ENCODE results near the gene DARS1. TPM values are rescaled to one million over a fixed set of nuclear protein-coding genes. Genes with fewer than 3 reads are reported as not detected.

The DARS1 gene
- total RNA-seq: 10 to 100 TPM; 53.8 to 72.1 TPM
- 83.1 to 171 reads per million in 2 donors for total RNA-seq

DNA sequence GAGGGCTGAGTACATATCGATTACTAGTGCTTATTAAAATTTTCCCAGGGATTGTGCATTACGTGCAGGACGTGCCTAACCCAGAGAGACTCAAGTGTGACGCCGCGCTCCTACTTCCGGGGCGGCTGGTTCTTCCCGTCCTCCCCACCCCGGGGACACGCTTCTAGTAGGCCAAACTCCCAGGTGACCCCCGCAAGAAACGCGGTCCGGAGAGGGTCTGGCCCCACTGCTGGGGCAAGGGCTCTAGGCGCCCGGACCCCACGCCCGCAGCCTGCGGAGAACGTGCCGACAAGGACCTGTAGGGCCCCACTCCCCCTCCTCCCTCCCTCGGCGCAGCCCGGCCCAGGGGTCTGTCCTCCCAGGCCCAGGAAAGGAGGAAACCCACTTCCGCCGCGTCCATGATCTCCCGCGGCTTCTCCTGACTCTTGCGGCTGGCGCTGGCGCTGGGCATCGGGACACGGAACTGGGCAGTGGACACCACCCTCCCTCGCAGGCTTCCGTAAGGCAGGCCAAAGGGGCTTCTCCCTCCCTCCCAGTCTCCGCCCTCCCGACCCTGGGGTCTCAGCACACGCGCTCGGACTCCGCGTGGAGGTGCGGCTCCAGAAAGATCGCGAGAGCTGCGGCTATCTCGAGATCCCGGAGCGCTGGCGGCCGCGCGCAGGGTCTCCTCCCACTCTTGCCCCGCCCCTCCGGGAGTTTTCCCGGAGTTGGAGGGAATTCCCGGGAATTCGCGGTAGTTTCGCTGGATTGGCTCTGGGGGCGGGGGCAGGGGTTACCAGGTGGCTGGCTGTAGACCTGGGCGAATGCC, at the start of gene DARS1:
DARS1 (minus strand) TSS at position 609 of the 808 bp plus-strand sequence; CDS start at position 451, 158 bp downstream.
- DNase-seq: peak; percentile 65 to 72 (median 71)
- Mint-ChIP-seq H3K4me1 (peaks cover 23% of the 10 kb centered on the region), H3K27me3 (no peaks in the 10 kb centered on the region), H3K36me3 (ENCODE audit: low read depth) (peaks cover 2% of the 10 kb centered on the region), H3K4me3 (peak within 1 kb of the TSS; percentile 96), H3K27ac (peak within 1 kb of the TSS; percentile 98)
- ATAC-seq: peak; percentile 88
- H3K9me3 ChIP-seq (ENCODE audit: control insufficient read depth, low read length, poor library complexity, severe bottlenecking): no peaks in the 10 kb centered on the region

DNA sequence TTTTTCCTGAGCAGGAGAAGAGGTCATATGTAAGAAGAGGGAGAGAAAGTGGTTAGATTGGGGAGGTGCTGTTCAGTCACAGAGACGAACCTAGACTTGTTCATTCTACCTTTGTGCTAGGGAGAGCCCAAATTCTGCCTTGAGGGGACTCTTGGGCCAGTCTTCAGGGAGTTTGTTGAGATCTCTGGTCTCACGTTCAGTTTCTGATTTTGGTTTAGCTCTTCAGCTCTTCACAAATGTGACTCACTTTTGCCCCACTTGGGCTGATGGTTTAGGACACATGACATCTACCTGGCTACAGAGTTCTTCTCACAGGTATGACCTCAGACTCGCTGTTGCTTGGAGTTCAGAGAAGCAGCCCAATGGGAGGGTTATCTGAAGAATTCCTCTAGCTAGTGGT, 49.2 kb upstream of the DARS1 start:
- no peak overlapping the region for H3K4me3 Mint-ChIP-seq
- ATAC-seq: no peak
- H3K4me1 Mint-ChIP-seq: peaks cover 9% of the 10 kb centered on the region
- no peak for DNase-seq
- peak overlapping the region; percentile 24 for H3K27ac Mint-ChIP-seq
- H3K9me3 ChIP-seq (ENCODE audit: control insufficient read depth, low read length, poor library complexity, severe bottlenecking): no peaks in the 10 kb centered on the region
- H3K27me3 Mint-ChIP-seq: no peaks in the 10 kb centered on the region
- H3K36me3 Mint-ChIP-seq (ENCODE audit: low read depth): peaks cover 2% of the 10 kb centered on the region

GRCh38 chr2:136032817-136033535, 47.5 kb upstream of the DARS1 start:
- ATAC-seq (no peak), DNase-seq (no peak)
- Mint-ChIP-seq H3K4me3 (no peak overlapping the region), H3K36me3 (ENCODE audit: low read depth) (no peaks in the 10 kb centered on the region), H3K27me3 (no peaks in the 10 kb centered on the region), H3K27ac (no peak overlapping the region), H3K4me1 (peaks cover 9% of the 10 kb centered on the region)
- H3K9me3 ChIP-seq (ENCODE audit: control insufficient read depth, low read length, poor library complexity, severe bottlenecking): no peaks in the 10 kb centered on the region

- Mint-ChIP-seq H3K4me3 (no peak overlapping the region), H3K36me3 (ENCODE audit: low read depth) (no peaks in the 10 kb centered on the region), H3K4me1 (peaks cover 9% of the 10 kb centered on the region), H3K27me3 (no peaks in the 10 kb centered on the region), H3K27ac (no peak overlapping the region)
- no peak for ATAC-seq
- no peaks in the 10 kb centered on the region for H3K9me3 ChIP-seq (ENCODE audit: control insufficient read depth, low read length, poor library complexity, severe bottlenecking)
- DNase-seq: no peak
Observed at GRCh38 chr2:136032192-136032591, 46.8 kb upstream of the DARS1 start.

GRCh38 chr2:136031711-136032110, 46.3 kb upstream of the DARS1 start:
- Mint-ChIP-seq H3K4me1 (peaks cover 9% of the 10 kb centered on the region), H3K27ac (no peak overlapping the region), H3K36me3 (ENCODE audit: low read depth) (no peaks in the 10 kb centered on the region), H3K4me3 (no peak overlapping the region), H3K27me3 (no peaks in the 10 kb centered on the region)
- DNase-seq (no peak), ATAC-seq (no peak)
- no peaks in the 10 kb centered on the region for H3K9me3 ChIP-seq (ENCODE audit: control insufficient read depth, low read length, poor library complexity, severe bottlenecking)

GRCh38 chr2:136030406-136030805, 45.0 kb upstream of the DARS1 start:
- Mint-ChIP-seq H3K4me3 (no peak overlapping the region), H3K36me3 (ENCODE audit: low read depth) (no peaks in the 10 kb centered on the region), H3K4me1 (peaks cover 9% of the 10 kb centered on the region), H3K27me3 (no peaks in the 10 kb centered on the region), H3K27ac (no peak overlapping the region)
- no peak for ATAC-seq
- DNase-seq: no peak
- H3K9me3 ChIP-seq (ENCODE audit: control insufficient read depth, low read length, poor library complexity, severe bottlenecking): no peaks in the 10 kb centered on the region

- Mint-ChIP-seq H3K27me3 (no peaks in the 10 kb centered on the region), H3K4me3 (no peak overlapping the region), H3K4me1 (peaks cover 4% of the 10 kb centered on the region), H3K36me3 (ENCODE audit: low read depth) (no peaks in the 10 kb centered on the region), H3K27ac (no peak overlapping the region)
- no peak for DNase-seq
- H3K9me3 ChIP-seq (ENCODE audit: control insufficient read depth, low read length, poor library complexity, severe bottlenecking): no peaks in the 10 kb centered on the region
- no peak for ATAC-seq
Observed at GRCh38 chr2:136029149-136029548, 43.7 kb upstream of the DARS1 start.

GRCh38 chr2:136028001-136028400, 42.6 kb upstream of the DARS1 start:
- ATAC-seq (no peak), DNase-seq (no peak)
- no peaks in the 10 kb centered on the region for H3K9me3 ChIP-seq (ENCODE audit: control insufficient read depth, low read length, poor library complexity, severe bottlenecking)
- no peaks in the 10 kb centered on the region for H3K36me3 Mint-ChIP-seq (ENCODE audit: low read depth)
- peaks cover 3% of the 10 kb centered on the region for H3K4me1 Mint-ChIP-seq
- no peaks in the 10 kb centered on the region for H3K27me3 Mint-ChIP-seq
- no peak overlapping the region for H3K4me3 Mint-ChIP-seq
- no peak overlapping the region for H3K27ac Mint-ChIP-seq

DNA sequence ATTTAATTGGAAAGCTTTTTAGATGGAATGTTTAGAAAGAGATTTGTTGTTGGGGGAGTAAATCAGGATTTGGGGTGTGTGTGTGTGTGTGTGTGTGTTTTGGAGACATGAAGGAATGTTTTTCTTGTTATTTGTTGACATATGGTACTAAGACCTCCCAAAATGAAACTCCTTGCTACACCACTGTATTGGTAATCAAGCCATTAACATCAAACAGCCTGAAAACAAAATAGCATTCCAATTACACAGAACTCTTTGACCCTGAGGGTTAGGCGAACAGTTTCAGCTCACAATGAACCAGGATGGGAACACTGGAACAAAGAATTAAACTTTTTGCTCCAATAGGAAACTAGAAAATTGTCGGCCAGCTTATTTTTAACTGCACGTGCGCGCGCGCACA, 41.7 kb upstream of the DARS1 start:
- Mint-ChIP-seq H3K4me3 (no peak overlapping the region), H3K27ac (no peak overlapping the region), H3K4me1 (peaks cover 6% of the 10 kb centered on the region), H3K27me3 (no peaks in the 10 kb centered on the region), H3K36me3 (ENCODE audit: low read depth) (no peaks in the 10 kb centered on the region)
- no peak for DNase-seq
- no peaks in the 10 kb centered on the region for H3K9me3 ChIP-seq (ENCODE audit: control insufficient read depth, low read length, poor library complexity, severe bottlenecking)
- no peak for ATAC-seq

- H3K27ac Mint-ChIP-seq: no peak overlapping the region
- H3K27me3 Mint-ChIP-seq: no peaks in the 10 kb centered on the region
- no peak overlapping the region for H3K4me3 Mint-ChIP-seq
- no peaks in the 10 kb centered on the region for H3K36me3 Mint-ChIP-seq (ENCODE audit: low read depth)
- H3K4me1 Mint-ChIP-seq: peaks cover 5% of the 10 kb centered on the region
- DNase-seq: no peak
- ATAC-seq: no peak
- no peaks in the 10 kb centered on the region for H3K9me3 ChIP-seq (ENCODE audit: control insufficient read depth, low read length, poor library complexity, severe bottlenecking)
Observed at GRCh38 chr2:136025057-136025973, 39.9 kb upstream of the DARS1 start.

DNA sequence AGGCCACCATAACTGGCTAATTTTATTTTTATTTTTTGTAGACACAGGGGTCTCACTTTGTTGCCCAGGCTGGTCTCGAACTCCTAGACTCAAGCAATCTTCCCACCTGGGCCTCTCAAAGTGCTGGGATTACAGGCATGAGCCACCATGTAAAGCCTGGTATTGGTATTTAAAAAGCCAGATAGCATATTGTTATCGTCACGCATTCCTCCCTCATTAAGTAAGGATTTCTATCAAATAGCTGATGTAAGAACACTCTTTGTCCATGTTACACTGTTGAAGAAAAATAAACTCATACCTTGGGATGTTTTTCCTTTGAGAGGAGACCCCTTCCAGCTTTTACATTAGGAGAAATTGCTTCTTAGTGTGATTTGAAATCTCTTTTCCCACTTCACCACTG, 39.2 kb upstream of the DARS1 start:
- Mint-ChIP-seq H3K27ac (no peak overlapping the region), H3K4me1 (peaks cover 5% of the 10 kb centered on the region)

DNA sequence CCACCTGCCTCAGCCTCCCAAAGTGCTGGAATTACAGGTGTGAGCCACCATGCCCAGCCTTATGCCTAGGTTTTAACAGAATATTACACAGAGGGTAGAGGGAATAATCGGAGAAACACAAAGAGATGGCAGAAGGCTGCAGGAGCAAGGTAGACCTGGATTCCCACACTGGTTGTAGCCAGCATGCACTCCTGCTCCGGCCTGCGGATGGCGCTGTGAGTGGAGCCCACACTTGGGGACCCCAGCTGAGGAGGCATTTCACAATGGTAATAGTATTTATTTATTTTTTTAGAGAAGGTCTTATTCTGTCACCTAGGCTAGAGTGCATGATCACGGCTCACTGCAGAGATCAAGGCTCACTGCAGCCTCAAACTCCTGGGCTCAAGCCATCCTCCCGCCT, 38.8 kb upstream of the DARS1 start:
- peak overlapping the region; percentile 69 for H3K27ac Mint-ChIP-seq
- no peak for DNase-seq
- no peaks in the 10 kb centered on the region for H3K36me3 Mint-ChIP-seq (ENCODE audit: low read depth)
- H3K4me1 Mint-ChIP-seq: peaks cover 5% of the 10 kb centered on the region
- no peaks in the 10 kb centered on the region for H3K9me3 ChIP-seq (ENCODE audit: control insufficient read depth, low read length, poor library complexity, severe bottlenecking)
- H3K27me3 Mint-ChIP-seq: no peaks in the 10 kb centered on the region
- no peak for ATAC-seq
- no peak overlapping the region for H3K4me3 Mint-ChIP-seq

More for the DNA sequence above, 39.2 kb upstream of the DARS1 start:
- ATAC-seq: no peak
- Mint-ChIP-seq H3K27me3 (no peaks in the 10 kb centered on the region), H3K36me3 (ENCODE audit: low read depth) (no peaks in the 10 kb centered on the region), H3K4me3 (no peak overlapping the region)
- DNase-seq: no peak
- no peaks in the 10 kb centered on the region for H3K9me3 ChIP-seq (ENCODE audit: control insufficient read depth, low read length, poor library complexity, severe bottlenecking)

DNA sequence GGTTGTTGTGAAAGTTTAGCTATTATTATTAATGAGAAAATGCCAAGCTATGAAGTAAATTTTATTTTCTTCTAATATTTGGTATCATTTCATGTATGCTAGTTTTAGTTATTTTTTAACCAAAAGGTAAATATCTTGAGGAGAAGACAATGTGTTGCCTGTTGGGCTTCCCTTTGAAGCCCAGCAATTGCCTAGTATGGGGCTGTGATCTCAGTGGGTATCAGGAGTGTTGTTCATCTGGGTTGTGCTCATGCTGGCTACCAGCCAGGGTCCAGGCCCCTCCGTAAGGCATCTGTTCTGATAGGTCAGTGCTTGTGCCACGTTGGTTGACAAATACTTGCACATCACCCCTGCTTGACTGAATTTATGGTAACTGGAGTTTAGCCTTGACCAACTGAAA, 38.0 kb upstream of the DARS1 start:
- H3K9me3 ChIP-seq (ENCODE audit: control insufficient read depth, low read length, poor library complexity, severe bottlenecking): no peaks in the 10 kb centered on the region

More for the DNA sequence above, 38.0 kb upstream of the DARS1 start:
- DNase-seq (no peak), ATAC-seq (no peak)
- Mint-ChIP-seq H3K36me3 (ENCODE audit: low read depth) (peaks cover 2% of the 10 kb centered on the region), H3K27ac (peak overlapping the region; percentile 69), H3K4me3 (no peak overlapping the region), H3K4me1 (peaks cover 7% of the 10 kb centered on the region), H3K27me3 (no peaks in the 10 kb centered on the region)
